Psoas muscle (tissue), 8 donors: Measurements from ENCODE around the gene TXN2. TPM values are rescaled to one million over a fixed set of nuclear protein-coding genes. Genes with fewer than 3 reads are reported as not detected.

ENCODE experiments used
- ATAC-seq, 4 donors: fragments of 200-7000 bp; cut with Tn5 transposase; one replicate each; pipeline ENCODE4 v1.9.1; 2020; ENCODE audit warnings: moderate library complexity in 3 of 4, mild to moderate bottlenecking in 2 of 4
- DNase-seq, 2 donors: peaks; one replicate each; pipeline ENCODE4 v3.0.0-alpha.2; 2020
- H3K27ac ChIP-seq: fragments of 200-600 bp; one replicate; pipeline ENCODE4 v1.8.0; 2022
- H3K27me3 ChIP-seq, 3 donors: fragments of 200-600 bp in 1 of 3; one replicate each; pipeline versions ENCODE4 v1.6.1 to v1.8.0; 2013 to 2022; ENCODE audit warnings: low read length in 2 of 3, mild to moderate bottlenecking in 2 of 3, moderate library complexity in 1 of 3; ENCODE audit not compliant: insufficient read depth in 3 of 3
- H3K36me3 ChIP-seq, 2 donors: fragments of 200-600 bp in 1 of 2; one replicate each; pipeline versions ENCODE4 v1.6.1 to v1.8.0; 2013 to 2022; ENCODE audit warnings: low read depth in 1 of 2, mild to moderate bottlenecking in 1 of 2, moderate library complexity in 1 of 2; ENCODE audit not compliant: insufficient read depth in 1 of 2
- H3K4me1 ChIP-seq: fragments of 200-600 bp; one replicate; pipeline ENCODE4 v1.8.0; 2022
- H3K4me3 ChIP-seq: fragments of 200-600 bp; one replicate; pipeline ENCODE4 v1.8.0; 2022; ENCODE audit warnings: mild to moderate bottlenecking
- H3K9me3 ChIP-seq: fragments of 200-600 bp; one replicate; pipeline ENCODE4 v1.8.0; 2022
- WGBS, 3 donors: extraction: QIAGEN DNeasy Blood & Tissue Kit; methylation state at CpG; one replicate each; pipeline versions ENCODE4 v1.1.6 to v1.1.7; 2013; 5-methylcytosine and 5-hydroxymethylcytosine counted together
- intact Hi-C, 2 donors: fragments of 100-400 bp; cut with DNase I; formaldehyde crosslinking; loops; one replicate each; pipeline versions ENCODE4 v1.11.0 to v1.14.2; 2022
- polyA plus RNA-seq, 3 donors: library from polyadenylated mRNA; stranded (reverse); fragments of 200-250 nt; gene quantifications; one replicate each; pipeline ENCODE4 v1.2.3, GENCODE V29; 2013
- total RNA-seq, 4 donors: library from RNA; stranded (reverse); fragmentation: NEBNext Ultra II Directional in 2 of 4; extraction: Animal tissue kit (Norgen Biotek cat#: 25700) in 2 of 4; gene quantifications; one replicate each; pipeline versions ENCODE4 v1.2.1 to v1.2.4, GENCODE V29; 2021 to 2023
- TF ChIP-seq, protein P1 (sequence below): fragments of 200-600 bp; IDR thresholded peaks from one replicate; pipeline ENCODE4 v1.8.0; 2022; ENCODE audit warnings: antibody characterized with exemption
- donor health status: healthy with polysubstance abuse.
- donor health status: DM: no; HTN: no; CAD: no; lungs with moderate emphysema.
- donor health status: Bipolar disorder and iron deficiency.
- donor health status: healthy.
- donor health status: DM: yes; HTN: yes; CAD: no.
- donor health status: DM: no; HTN: no; CAD: no.
- donor health status: DM: no; HTN: no; CAD: no.
- donor health status: DM: yes; HTN: yes; CAD: no.

TXN2 gene
- total and polyA plus RNA-seq, 7 donors: 83.9 to 155 (median 115) TPM

DNA sequence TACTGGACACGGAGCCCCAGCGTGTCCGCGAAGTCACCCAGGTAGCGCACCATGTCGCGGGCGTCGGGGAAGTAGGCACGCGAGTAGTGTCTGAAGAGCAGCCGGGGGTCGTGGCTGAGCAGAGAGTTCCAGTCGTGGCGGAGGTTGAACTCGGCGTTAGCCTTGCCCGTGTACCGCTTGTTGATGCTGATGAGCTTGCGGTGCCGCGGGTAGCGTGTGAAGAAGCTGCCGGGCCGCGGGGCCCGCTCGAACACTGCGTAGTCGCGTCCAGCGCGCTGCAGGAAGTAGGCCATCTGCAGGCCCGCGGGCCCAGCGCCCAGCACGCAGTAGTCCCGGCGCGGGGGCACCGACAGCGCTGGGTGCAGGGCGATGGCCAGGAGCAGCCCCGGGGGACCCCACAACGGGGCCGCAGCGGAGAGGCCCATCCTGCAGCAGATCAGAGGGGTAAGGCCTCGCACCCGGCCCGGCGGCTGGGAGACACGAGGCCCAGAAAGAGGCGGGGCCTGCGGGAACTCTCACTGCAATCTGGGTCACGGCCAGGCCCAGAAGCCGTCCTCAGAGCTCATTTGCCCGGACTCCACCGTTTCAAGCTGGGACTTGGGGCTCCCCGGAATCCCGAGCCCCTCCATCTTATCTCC is 24.7 kb upstream of the TXN2 start:
- intact Hi-C loops: no loop called here
- Histone ChIP-seq H3K9me3 (no peaks in the 10 kb centered on the region), H3K4me3 (peak overlapping the region; percentile 67), H3K27me3 (no peaks in the 10 kb centered on the region), H3K4me1 (peaks cover 5% of the 10 kb centered on the region), H3K36me3 (peaks cover 3 to 28% of the 10 kb centered on the region in 2 donors), H3K27ac (peak overlapping the region; percentile 80)
- TF ChIP-seq, protein P1, sequence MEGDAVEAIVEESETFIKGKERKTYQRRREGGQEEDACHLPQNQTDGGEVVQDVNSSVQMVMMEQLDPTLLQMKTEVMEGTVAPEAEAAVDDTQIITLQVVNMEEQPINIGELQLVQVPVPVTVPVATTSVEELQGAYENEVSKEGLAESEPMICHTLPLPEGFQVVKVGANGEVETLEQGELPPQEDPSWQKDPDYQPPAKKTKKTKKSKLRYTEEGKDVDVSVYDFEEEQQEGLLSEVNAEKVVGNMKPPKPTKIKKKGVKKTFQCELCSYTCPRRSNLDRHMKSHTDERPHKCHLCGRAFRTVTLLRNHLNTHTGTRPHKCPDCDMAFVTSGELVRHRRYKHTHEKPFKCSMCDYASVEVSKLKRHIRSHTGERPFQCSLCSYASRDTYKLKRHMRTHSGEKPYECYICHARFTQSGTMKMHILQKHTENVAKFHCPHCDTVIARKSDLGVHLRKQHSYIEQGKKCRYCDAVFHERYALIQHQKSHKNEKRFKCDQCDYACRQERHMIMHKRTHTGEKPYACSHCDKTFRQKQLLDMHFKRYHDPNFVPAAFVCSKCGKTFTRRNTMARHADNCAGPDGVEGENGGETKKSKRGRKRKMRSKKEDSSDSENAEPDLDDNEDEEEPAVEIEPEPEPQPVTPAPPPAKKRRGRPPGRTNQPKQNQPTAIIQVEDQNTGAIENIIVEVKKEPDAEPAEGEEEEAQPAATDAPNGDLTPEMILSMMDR: no peak
- no peak for ATAC-seq
- 94 to 95% (median 94%) methylated on average over 46 to 60 of the region's 60 CpGs for whole genome bisulfite sequencing, 3 donors
- DNase-seq: no peak

DNA sequence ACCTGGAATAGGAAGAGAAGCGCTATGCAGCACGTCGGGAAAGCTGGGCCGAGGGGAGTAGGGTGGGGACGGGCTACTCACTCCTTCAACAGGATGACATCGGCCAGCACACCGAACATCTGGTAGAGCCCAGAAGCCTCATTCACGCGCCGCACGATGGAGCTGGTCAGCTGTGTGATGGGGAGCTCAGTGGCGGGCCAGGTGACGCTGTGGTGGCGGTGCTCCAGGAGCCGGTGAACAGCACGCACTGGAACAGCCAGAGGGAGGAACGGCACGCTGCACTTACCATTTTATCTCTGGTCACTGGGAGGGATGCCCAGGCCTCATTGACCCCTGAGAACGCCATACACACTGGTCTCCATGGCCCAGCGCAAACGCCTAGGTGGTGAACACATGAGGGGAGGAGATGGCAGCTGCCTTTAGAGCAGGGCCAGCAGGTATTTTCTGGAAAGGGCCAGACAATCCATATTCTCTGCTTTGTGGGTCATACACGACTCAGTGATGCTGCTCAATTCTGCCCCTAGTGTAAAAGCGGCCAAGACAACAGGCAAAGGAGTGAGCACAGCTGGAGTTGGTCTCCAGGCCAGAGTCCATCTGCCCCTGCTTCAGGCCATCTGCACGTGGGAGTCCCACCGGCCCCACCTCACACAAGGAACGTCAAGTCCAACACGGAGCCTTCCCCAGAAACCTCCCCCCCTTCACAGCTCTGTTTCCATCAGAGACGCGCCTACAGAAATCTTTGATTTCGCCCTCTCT is 16.6 kb upstream of the TXN2 start:
- H3K27ac ChIP-seq: no peak overlapping the region
- no peak for ATAC-seq
- 84 to 87% (median 86%) methylated on average over 26 to 30 of the region's 30 CpGs for WGBS, 3 donors

DNA sequence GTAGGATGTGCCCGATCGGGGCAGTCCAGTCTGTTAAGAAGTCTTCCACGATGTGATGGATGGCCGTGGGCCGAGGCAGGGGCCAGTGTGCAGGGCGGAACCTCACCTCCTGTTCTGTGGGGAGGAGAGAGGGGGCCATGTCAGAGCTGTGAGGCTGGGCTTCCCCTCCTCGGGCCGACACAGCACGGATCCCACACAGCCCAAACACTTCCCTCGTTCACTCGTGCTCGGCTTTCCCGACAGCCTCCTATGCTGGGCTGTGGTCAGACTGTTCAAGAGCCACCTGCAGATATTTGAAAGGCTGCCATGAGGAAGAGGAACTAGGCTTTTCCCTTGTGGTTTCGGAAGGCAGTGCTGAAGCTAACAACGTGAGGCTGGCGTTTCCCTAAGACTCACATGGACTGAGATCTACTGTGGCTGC is 12.3 kb upstream of the TXN2 start:
- DNase-seq (no peak), ATAC-seq (peak in 2 of 4 donors; percentile 32 to 34)
- WGBS, 3 donors: 67 to 75% (median 70%) methylated on average over 16 of the region's 16 CpGs
- H3K4me3 ChIP-seq: no peak overlapping the region
- TF ChIP-seq, protein P1: no peak
- intact Hi-C loops: no loop called here
- H3K9me3 ChIP-seq: no peaks in the 10 kb centered on the region
- no peaks in the 10 kb centered on the region for H3K27me3 ChIP-seq
- H3K27ac ChIP-seq: no peak overlapping the region
- H3K36me3 ChIP-seq: peaks cover 0 to 70% of the 10 kb centered on the region in 2 donors
- no peaks in the 10 kb centered on the region for H3K4me1 ChIP-seq

More for the DNA sequence above, 16.6 kb upstream of the TXN2 start:
- Histone ChIP-seq H3K4me1 (no peaks in the 10 kb centered on the region), H3K27me3 (no peaks in the 10 kb centered on the region), H3K36me3 (peaks cover 0 to 66% of the 10 kb centered on the region in 2 donors), H3K9me3 (no peaks in the 10 kb centered on the region), H3K4me3 (no peak overlapping the region)
- TF ChIP-seq, protein P1: no peak
- DNase-seq: no peak
- intact Hi-C loops: no loop called here

DNA sequence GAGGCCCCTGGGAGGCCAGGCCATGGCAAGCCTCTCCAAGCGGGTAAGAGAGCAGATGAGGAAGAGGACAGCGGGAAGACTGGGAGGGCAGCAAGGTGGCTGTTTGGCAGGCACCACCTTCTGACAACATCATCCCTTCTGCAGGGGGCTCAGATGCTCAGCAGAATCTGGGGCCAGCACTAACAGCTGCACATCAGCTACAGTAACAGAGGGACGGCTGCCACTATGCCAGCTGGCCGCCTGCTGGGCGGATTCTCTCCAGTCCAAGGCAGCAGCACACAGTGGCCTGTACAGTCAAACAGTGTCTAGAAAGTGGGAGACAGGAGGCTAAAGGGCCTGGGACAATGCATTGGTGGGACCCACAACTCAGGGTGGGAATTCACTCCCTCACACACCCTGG is 10.7 kb upstream of the TXN2 start:
- Histone ChIP-seq H3K4me3 (no peak overlapping the region), H3K36me3 (peaks cover 0 to 57% of the 10 kb centered on the region in 2 donors), H3K9me3 (no peaks in the 10 kb centered on the region), H3K27ac (no peak overlapping the region), H3K4me1 (no peaks in the 10 kb centered on the region), H3K27me3 (no peaks in the 10 kb centered on the region)
- WGBS, 3 donors: 57 to 60% (median 58%) methylated on average over 5 of the region's 5 CpGs
- intact Hi-C loops: no loop called here
- TF ChIP-seq, protein P1: no peak
- ATAC-seq: no peak
- DNase-seq: no peak
